Rectal smooth muscle tissue (tissue), 1 donor: ENCODE results near the gene ABL2.

Source experiments
- H3K27ac ChIP-seq: one replicate; pipeline ENCODE4 v1.7.0; 2013; ENCODE audit warnings: low read depth, low read length, inconsistent platforms
- H3K27me3 ChIP-seq: one replicate; pipeline ENCODE4 v1.7.0; 2013; ENCODE audit warnings: low read length; ENCODE audit not compliant: control insufficient read depth, insufficient read depth
- H3K36me3 ChIP-seq: one replicate; pipeline ENCODE4 v1.7.0; 2013; ENCODE audit warnings: low read length; ENCODE audit not compliant: control insufficient read depth, insufficient read depth
- H3K4me1 ChIP-seq: one replicate; pipeline ENCODE4 v1.7.0; 2013; ENCODE audit warnings: low read length; ENCODE audit not compliant: control insufficient read depth, insufficient read depth
- H3K4me3 ChIP-seq: one replicate; pipeline ENCODE4 v1.7.0; 2013; ENCODE audit warnings: low read length
- H3K9ac ChIP-seq: one replicate; pipeline ENCODE4 v1.7.0; 2013; ENCODE audit warnings: low read length

The ABL2 gene

DNA sequence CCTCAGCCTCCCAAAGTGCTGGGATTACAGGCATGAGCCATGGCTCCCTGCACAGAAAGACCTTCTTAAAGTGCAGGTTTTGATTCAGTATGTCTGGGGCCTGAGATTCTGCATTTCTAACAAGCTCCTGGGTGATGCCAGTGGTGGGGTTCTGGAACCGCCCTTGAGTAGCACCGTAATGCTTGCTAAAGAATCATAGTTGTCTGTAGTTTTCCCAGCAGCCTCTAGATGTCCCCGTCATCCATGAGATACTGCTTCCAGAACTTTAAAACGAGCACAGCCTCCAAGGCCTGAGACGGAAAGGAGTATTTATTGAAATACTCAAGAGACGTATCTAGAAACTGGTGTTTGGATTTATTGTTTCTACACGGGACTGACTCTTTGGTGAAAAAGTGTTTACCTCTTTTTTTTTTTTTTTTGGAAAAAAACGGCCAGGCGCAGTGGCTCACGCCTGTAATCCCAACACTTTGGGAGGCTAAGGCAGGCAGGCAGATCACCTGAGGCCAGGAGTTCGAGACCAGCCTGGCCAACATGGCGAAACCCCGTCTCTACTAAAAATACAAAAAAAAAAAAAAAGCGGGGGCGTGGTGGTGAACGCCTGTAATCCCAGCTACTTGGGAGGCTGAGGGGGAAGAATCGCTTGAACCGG is 150.2 kb downstream of the ABL2 start:
- Histone ChIP-seq H3K4me1 (peaks cover 8% of the 10 kb centered on the region), H3K27ac (no peak overlapping the region), H3K36me3 (peaks cover 5% of the 10 kb centered on the region), H3K9ac (no peak overlapping the region), H3K4me3 (no peak overlapping the region), H3K27me3 (no peaks in the 10 kb centered on the region)

DNA sequence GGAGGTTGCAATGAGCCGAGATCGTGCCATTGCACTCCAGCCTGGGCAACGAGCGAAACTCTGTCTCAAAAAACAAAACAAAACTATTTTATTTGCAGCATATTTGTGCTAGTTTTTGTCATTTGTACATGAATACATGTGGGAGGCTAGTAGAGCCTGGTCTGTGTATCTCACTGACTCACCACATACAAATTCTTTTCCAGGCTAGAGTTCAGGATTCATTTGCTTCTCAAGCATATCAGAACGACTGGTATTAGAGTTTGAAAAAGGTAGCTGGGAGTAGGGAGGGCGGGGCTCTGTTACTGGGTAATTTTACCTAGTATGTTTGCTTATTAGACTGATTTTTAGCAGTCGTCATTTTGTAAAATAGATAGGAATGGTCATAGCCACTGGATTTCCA is 152.1 kb downstream of the ABL2 start:
- Histone ChIP-seq H3K4me1 (peaks cover 8% of the 10 kb centered on the region), H3K36me3 (peaks cover 5% of the 10 kb centered on the region), H3K4me3 (no peak overlapping the region), H3K9ac (no peak overlapping the region), H3K27ac (no peak overlapping the region), H3K27me3 (no peaks in the 10 kb centered on the region)

DNA sequence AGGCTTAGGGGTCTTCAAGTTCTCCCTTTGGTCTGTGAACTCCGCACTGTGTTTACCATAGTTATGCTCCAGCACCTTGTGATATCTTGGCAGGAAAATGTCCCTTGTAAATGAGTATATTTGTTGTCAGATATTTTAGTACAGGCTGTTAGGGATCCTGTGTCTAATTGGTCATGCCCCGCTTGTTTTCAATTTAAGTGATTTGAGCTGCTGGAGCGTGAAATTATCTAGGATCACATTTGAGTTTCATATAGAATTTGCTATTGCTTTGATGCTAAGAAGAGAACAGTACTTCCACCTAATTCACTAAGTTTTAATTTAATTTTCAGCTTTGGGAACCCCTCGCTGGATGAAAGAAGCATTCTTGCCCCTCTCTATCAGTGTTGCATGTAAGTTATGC is 163.0 kb downstream of the ABL2 start:
- peaks cover 15% of the 10 kb centered on the region for H3K36me3 ChIP-seq

DNA sequence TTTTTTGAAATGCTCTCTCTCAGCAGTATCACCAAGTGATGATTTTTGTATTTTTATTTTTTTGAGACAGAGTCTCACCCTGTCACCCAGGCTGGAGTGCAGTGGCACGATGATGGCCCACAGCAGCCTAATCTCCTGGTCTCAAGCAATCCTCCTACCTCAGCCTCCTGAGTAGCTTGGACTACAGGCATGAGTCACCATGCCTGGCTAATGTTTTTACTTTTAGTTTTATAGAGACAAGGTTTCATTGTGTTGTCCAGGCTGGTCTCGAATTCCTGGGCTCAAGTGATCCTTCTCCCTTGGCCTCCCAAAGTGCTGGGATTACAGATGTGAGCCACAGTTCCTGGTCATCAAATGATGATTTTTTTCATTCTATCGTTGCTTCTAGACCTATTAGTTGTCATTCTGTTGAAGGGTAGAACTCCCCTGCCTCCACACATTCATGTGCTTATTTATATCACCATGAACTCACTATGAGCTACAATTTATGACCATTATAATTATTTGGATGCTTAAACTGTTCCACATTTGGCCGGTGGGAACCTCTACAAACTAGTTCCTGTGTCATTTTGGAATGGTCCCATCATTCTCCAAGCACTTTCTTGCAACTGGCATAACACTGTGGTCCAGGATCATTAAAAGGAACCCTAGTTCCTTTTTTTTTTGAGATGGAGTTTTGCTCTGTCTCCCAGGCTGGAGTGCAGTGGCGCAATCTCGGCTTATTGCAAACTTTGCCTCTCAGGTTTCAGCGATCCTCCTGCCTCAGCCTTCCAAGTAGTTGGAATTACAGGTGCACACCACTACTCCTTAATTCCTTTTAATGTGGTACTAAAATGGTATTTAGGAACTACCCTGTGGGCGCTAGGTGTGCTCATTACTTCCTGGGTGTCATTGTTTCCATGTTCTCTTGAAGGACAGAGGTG is 167.9 kb downstream of the ABL2 start:
- Histone ChIP-seq H3K36me3 (peaks cover 7% of the 10 kb centered on the region), H3K27ac (no peak overlapping the region)

More for the DNA sequence above, 163.0 kb downstream of the ABL2 start:
- Histone ChIP-seq H3K4me1 (no peaks in the 10 kb centered on the region), H3K4me3 (no peak overlapping the region), H3K27ac (no peak overlapping the region), H3K27me3 (no peaks in the 10 kb centered on the region), H3K9ac (no peak overlapping the region)

DNA sequence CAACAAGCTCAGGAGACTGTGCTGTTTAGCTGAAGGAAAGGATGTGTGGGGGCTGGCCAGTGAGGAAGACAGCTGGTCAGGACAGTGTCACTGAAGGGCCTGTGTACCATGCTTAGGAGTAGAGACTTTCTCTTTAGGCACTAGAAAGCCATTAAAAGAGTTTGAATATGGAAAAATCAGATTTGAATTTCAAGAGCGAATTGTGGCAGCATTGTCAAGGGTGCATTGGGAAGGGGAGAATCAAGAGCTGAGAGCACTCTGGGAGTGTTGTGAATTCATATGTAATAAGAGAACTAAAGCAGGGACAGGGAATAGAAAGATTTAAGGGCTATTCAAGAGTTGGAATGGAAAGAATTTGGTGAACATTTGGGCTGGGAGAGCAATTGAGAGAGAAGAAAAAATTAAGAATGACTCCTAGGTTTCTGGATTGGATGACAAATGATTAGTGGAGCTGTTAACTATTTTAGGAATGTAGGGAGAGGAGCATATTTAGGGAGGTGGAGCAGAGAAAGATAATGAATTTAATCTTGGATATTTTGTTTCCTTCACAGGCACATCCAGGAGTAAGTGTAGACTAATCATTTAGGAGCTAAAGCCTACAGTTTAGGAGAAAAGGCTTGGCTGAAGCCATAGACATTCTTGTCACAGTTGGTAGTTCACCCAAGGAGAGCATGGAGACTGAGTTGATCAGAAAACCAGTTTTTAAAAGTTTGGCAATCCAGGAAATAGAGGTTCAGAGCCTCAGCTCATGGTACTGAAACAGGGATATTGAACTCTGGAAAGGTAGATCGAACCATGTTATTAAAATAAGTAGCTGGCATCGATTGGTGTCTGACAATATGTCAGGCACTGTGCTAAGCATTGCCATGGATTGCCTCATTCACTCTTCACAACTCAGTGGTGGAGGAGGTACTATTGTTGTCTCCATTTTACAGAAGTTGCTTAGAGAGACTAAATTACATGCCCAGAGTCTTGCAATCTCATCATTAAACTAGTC is 170.7 kb downstream of the ABL2 start:
- Histone ChIP-seq H3K4me3 (no peak overlapping the region), H3K9ac (no peak overlapping the region), H3K27me3 (no peaks in the 10 kb centered on the region), H3K36me3 (peaks cover 2% of the 10 kb centered on the region), H3K4me1 (no peaks in the 10 kb centered on the region), H3K27ac (no peak overlapping the region)

More for the DNA sequence above, 167.9 kb downstream of the ABL2 start:
- Histone ChIP-seq H3K9ac (no peak overlapping the region), H3K4me1 (no peaks in the 10 kb centered on the region), H3K4me3 (no peak overlapping the region), H3K27me3 (no peaks in the 10 kb centered on the region)

DNA sequence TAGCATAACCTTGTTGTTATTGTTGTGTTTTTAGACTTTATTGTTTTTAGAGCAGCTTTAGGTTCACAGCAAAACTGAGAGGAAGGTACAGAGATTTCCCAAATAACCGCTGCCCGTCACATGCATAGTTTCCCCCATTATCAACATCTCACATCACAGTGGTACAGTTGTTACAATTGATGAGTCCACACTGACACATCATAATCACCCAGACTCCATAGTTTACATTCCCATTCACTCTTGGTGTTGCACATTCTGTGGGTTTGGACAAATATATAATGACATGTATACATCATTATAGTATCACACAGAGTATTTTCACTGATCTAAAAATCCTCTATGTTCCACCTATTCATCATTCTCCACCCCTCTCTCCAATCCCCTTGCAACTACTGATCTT is 173.5 kb downstream of the ABL2 start:
- Histone ChIP-seq H3K4me3 (no peak overlapping the region), H3K36me3 (no peaks in the 10 kb centered on the region), H3K4me1 (no peaks in the 10 kb centered on the region), H3K27ac (no peak overlapping the region), H3K9ac (no peak overlapping the region), H3K27me3 (no peaks in the 10 kb centered on the region)

DNA sequence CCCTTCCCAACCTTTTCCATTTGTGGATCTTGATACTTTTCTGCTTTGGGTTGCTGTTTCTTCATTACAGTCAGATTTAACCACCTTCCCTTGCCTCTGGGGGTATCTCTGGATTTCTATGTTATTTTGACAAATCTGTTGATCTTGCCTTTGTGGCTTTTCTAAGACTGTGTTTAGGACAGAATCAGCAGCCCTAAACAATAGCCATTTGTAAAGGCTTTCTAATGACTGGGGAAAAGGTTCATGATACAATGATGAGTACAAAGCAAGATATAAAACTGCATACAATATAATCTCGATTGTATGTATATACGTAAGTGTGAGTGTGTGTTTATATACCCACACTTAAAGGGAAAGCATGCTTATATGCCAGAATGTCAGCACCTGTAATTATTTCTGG is 176.0 kb downstream of the ABL2 start:
- no peaks in the 10 kb centered on the region for H3K27me3 ChIP-seq
- H3K4me3 ChIP-seq = no peak overlapping the region
- no peak overlapping the region for H3K9ac ChIP-seq
- no peaks in the 10 kb centered on the region for H3K4me1 ChIP-seq
- H3K27ac ChIP-seq = no peak overlapping the region
- H3K36me3 ChIP-seq = no peaks in the 10 kb centered on the region

DNA sequence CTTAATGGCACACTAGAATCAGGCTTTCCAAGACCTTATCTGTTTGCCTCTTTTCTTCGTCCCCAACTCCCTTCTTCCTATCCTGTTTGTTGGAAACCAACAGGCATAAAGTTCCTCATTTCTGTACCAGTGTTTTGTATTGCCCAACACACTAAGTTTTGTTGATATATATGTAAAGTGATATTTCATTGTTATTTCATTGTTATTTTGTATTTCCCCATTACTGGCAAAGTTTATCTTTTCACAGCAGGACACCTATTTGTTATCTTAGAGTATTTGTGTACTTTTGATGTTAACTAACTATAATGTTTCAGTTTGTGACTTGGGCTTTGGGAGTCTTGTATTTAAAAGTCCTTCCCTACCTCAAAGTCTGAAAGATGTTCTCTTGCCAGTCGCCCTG is 176.7 kb downstream of the ABL2 start:
- Histone ChIP-seq H3K27ac (no peak overlapping the region), H3K4me1 (no peaks in the 10 kb centered on the region), H3K27me3 (no peaks in the 10 kb centered on the region), H3K4me3 (no peak overlapping the region), H3K9ac (no peak overlapping the region), H3K36me3 (no peaks in the 10 kb centered on the region)
